CD14-positive monocyte (primary cell): ENCODE results near the gene SLC1A3. TPM values are rescaled to one million over a fixed set of nuclear protein-coding genes. Genes with fewer than 3 reads are reported as not detected.

Experiments used
- DNase-seq, 3 donors: peaks; one replicate each; pipeline ENCODE4 v3.0.0-alpha.2; 2011 to 2022
- H2AFZ ChIP-seq: 2 replicates; pipeline ENCODE4 v1.6.0; 2012; ENCODE audit warnings: mild to moderate bottlenecking, low read depth, low read length, inconsistent platforms; ENCODE audit not compliant: insufficient read depth, poor library complexity, severe bottlenecking
- H3K27ac ChIP-seq, 2 donors: 1 replicate in 1 of 2; 2 replicates in 1 of 2; pipeline ENCODE4 v1.5.1; 2012 to 2013; ENCODE audit warnings: low read length in 2 of 2, control low read depth in 1 of 2, inconsistent platforms in 1 of 2, low read depth in 1 of 2, mild to moderate bottlenecking in 1 of 2
- H3K27me3 ChIP-seq, 2 donors: one replicate each; pipeline versions ENCODE4 v1.6.0 to v1.6.1; 2011 to 2013; ENCODE audit warnings: low read length in 2 of 2; ENCODE audit not compliant: control insufficient read depth in 2 of 2, insufficient read depth in 2 of 2
- H3K36me3 ChIP-seq, 2 donors: replicated peaks in 1 of 2; 1 replicate in 1 of 2; 2 replicates in 1 of 2; pipeline versions ENCODE4 v1.5.1 to v1.6.1; 2012 to 2013; ENCODE audit warnings: low read length in 2 of 2, control low read depth in 1 of 2, inconsistent platforms in 1 of 2, mild to moderate bottlenecking in 1 of 2; ENCODE audit not compliant: insufficient read depth in 2 of 2, control insufficient read depth in 1 of 2
- H3K4me1 ChIP-seq, 2 donors: 1 replicate in 1 of 2; 2 replicates in 1 of 2; pipeline versions ENCODE4 v1.5.1 to v1.6.1; 2012 to 2013; ENCODE audit warnings: low read length in 2 of 2, control low read depth in 1 of 2, inconsistent platforms in 1 of 2, mild to moderate bottlenecking in 1 of 2, moderate library complexity in 1 of 2; ENCODE audit not compliant: insufficient read depth in 2 of 2, control insufficient read depth in 1 of 2
- H3K4me2 ChIP-seq: replicated peaks from 2 replicates; pipeline ENCODE3; 2012; ENCODE audit warnings: low read length, moderate library complexity, mild to moderate bottlenecking; ENCODE audit not compliant: poor library complexity, severe bottlenecking; ENCODE audit errors: extremely low read depth
- H3K4me3 ChIP-seq, 3 experiments: fragments of 200-600 bp in 1 of 3; sonication (generic) in 1 of 3; replicated peaks in 1 of 3; 1 replicate in 2 of 3; 2 replicates in 1 of 3; pipeline ENCODE4 v1.5.1; 2011 to 2013; ENCODE audit warnings: low read length in 3 of 3, mild to moderate bottlenecking in 3 of 3, control low read depth in 2 of 3, low read depth in 2 of 3, inconsistent platforms in 1 of 3, moderate library complexity in 1 of 3
- H3K79me2 ChIP-seq: 2 replicates; pipeline ENCODE4 v1.6.0; 2012; ENCODE audit warnings: mild to moderate bottlenecking, control low read depth, inconsistent platforms, low read length, moderate library complexity; ENCODE audit not compliant: insufficient read depth
- H3K9ac ChIP-seq: 2 replicates; pipeline ENCODE4 v1.6.0; 2017; ENCODE audit warnings: low read length, mild to moderate bottlenecking; ENCODE audit not compliant: insufficient read depth, poor library complexity, severe bottlenecking
- H3K9me3 ChIP-seq, 2 donors: replicated peaks in 1 of 2; 1 replicate in 1 of 2; 2 replicates in 1 of 2; pipeline versions ENCODE4 v1.5.1 to v1.6.1; 2012 to 2013; ENCODE audit warnings: low read length in 2 of 2, control low read depth in 1 of 2; ENCODE audit not compliant: control insufficient read depth in 1 of 2, insufficient read depth in 1 of 2
- H4K20me1 ChIP-seq: 2 replicates; pipeline ENCODE4 v1.6.0; 2012; ENCODE audit warnings: mild to moderate bottlenecking, low read length, control low read depth, moderate library complexity; ENCODE audit not compliant: insufficient read depth
- H3K27ac Mint-ChIP-seq, 7 donors: one replicate each; pipeline ENCODE4 v1.8.0; 2020; ENCODE audit warnings: mild to moderate bottlenecking in 7 of 7, mixed read lengths in 7 of 7, moderate library complexity in 6 of 7, inconsistent platforms in 2 of 7
- H3K27me3 Mint-ChIP-seq, 3 donors: one replicate each; pipeline ENCODE4 v1.8.0; 2021 to 2022; ENCODE audit warnings: low read depth in 3 of 3, mild to moderate bottlenecking in 3 of 3, mixed read lengths in 3 of 3, moderate library complexity in 3 of 3, inconsistent platforms in 1 of 3
- H3K36me3 Mint-ChIP-seq, 2 donors: one replicate each; pipeline ENCODE4 v1.8.0; 2020; ENCODE audit warnings: mixed read lengths in 2 of 2, inconsistent platforms in 1 of 2, mild to moderate bottlenecking in 1 of 2
- H3K4me1 Mint-ChIP-seq: one replicate; pipeline ENCODE4 v1.8.0; 2020; ENCODE audit warnings: mild to moderate bottlenecking, mixed read lengths
- H3K4me3 Mint-ChIP-seq, 2 donors: one replicate each; pipeline ENCODE4 v1.8.0; 2020; ENCODE audit warnings: mild to moderate bottlenecking in 2 of 2, mixed read lengths in 2 of 2, moderate library complexity in 1 of 2
- H3K9me3 Mint-ChIP-seq, 7 donors: one replicate each; pipeline ENCODE4 v1.8.0; 2020 to 2022; ENCODE audit warnings: mixed read lengths in 7 of 7, mild to moderate bottlenecking in 6 of 7, moderate library complexity in 6 of 7, inconsistent platforms in 2 of 7
- WGBS: methylation state at CpG from one replicate; pipeline ENCODE4 v1.1.5; 2013; ENCODE audit warnings: missing lambda C conversion rate; ENCODE audit not compliant: insufficient coverage; 5-methylcytosine and 5-hydroxymethylcytosine counted together
- intact Hi-C, 2 donors: fragments of 100-400 bp; cut with micrococcal nuclease; formaldehyde crosslinking; loops; one replicate each; pipeline versions ENCODE4 v1.15.0 to v1.15.1; 2023
- polyA plus RNA-seq, 3 donors: library from polyadenylated mRNA; depleted of rRNA in 1 of 3; unstranded in 2 of 3; stranded (reverse) in 1 of 3; fragments of 300-500 nt in 2 of 3; fragments of >200 nt in 1 of 3; fragmentation: Illumina TruSeq in 2 of 3; gene quantifications; 1 replicate in 2 of 3; 2 replicates in 1 of 3; pipeline ENCODE4 v1.2.3, GENCODE V29; 2012 to 2021
- TF ChIP-seq, protein P1 (sequence below): fragments of 200-600 bp; IDR thresholded peaks from one replicate; pipeline ENCODE4 v1.8.0; 2022; ENCODE audit warnings: antibody characterized with exemption, mild to moderate bottlenecking

SLC1A3 gene
- polyA plus RNA-seq, 3 donors: 1.2 to 3.3 (median 1.3) TPM

DNA sequence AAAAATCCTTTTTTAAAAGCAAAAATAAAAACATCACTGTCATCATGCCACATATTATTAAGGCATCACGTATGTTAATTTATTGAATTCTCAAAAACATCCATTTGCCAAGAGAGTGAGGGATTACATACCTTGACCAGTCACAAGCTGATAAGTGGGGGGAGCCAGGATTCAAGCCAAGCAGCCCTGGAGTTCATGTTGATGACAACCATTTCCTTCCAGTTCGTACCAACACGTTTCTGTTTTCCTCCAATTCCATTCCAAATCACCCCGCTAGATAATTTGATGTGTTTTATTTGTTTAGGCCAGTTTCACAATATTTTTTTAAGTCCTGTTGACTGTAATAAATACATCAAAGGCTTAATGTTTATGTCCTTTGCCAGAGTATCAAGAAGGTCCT lies 53.0 kb downstream of the SLC1A3 start:
- H3K9me3 ChIP-seq: no peaks in the 10 kb centered on the region
- intact Hi-C loops: loop anchor here (2.0 to 10.0 kb wide), 3 partner anchors 31 to 55 kb away; partner anchors contain the start of gene SLC1A3 (in 1 of the 2)
- H3K27me3 Mint-ChIP-seq: no peaks in the 10 kb centered on the region
- no peak overlapping the region for H3K4me3 ChIP-seq
- H3K36me3 Mint-ChIP-seq: peaks cover 3% of the 10 kb centered on the region in 2 donors
- TF ChIP-seq, protein P1, sequence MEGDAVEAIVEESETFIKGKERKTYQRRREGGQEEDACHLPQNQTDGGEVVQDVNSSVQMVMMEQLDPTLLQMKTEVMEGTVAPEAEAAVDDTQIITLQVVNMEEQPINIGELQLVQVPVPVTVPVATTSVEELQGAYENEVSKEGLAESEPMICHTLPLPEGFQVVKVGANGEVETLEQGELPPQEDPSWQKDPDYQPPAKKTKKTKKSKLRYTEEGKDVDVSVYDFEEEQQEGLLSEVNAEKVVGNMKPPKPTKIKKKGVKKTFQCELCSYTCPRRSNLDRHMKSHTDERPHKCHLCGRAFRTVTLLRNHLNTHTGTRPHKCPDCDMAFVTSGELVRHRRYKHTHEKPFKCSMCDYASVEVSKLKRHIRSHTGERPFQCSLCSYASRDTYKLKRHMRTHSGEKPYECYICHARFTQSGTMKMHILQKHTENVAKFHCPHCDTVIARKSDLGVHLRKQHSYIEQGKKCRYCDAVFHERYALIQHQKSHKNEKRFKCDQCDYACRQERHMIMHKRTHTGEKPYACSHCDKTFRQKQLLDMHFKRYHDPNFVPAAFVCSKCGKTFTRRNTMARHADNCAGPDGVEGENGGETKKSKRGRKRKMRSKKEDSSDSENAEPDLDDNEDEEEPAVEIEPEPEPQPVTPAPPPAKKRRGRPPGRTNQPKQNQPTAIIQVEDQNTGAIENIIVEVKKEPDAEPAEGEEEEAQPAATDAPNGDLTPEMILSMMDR: no peak
- H3K4me3 Mint-ChIP-seq: no peak overlapping the region
- H2AFZ ChIP-seq: no peak overlapping the region
- no CpG with 5 or more reads among the region's 4 CpGs for WGBS
- no peaks in the 10 kb centered on the region for H3K36me3 ChIP-seq
- no peak for DNase-seq
- no peaks in the 10 kb centered on the region for H3K27me3 ChIP-seq
- H3K9ac ChIP-seq: no peak overlapping the region
- H3K4me2 ChIP-seq: no peak overlapping the region
- no peaks in the 10 kb centered on the region for H3K9me3 Mint-ChIP-seq
- H3K27ac Mint-ChIP-seq: no peak overlapping the region
- no peak overlapping the region for H3K27ac ChIP-seq
- peaks cover 24% of the 10 kb centered on the region for H3K79me2 ChIP-seq
- no peaks in the 10 kb centered on the region for H4K20me1 ChIP-seq
- peaks cover 66% of the 10 kb centered on the region for H3K4me1 Mint-ChIP-seq
- peaks cover 39 to 46% of the 10 kb centered on the region in 2 donors for H3K4me1 ChIP-seq

DNA sequence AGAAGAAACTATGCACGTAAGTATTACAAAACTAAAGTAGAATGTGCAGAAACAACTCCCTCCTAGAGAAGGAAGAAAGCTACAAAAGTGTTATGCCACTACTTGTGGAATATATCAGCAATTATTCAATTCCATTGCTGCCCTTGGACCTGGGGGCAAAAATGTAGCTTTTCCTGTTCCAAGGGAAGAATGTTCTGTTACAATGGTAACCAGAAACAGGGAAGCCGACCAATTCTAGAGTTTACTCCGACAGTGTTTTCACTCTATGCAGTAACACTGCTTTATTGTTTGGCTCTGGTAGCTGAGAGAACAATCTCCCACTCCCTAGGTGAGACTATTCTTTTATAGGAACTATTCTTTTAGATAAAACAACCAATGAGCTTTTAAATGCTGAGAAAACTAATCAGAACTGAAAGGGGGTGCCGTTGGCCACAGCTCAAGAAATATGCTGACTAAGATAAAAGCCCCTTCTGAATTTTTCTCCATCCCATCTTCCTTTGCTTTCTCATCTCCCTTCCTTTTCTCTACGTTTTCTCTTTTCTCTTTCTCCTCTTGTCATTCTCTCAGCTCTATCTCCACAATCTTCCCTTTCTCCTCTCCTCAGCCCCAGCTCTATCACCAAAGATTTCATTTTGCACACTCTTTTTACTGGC lies 54.1 kb downstream of the SLC1A3 start:
- Histone ChIP-seq H3K9ac (no peak overlapping the region), H4K20me1 (no peaks in the 10 kb centered on the region), H3K27me3 (no peaks in the 10 kb centered on the region), H3K4me3 (no peak overlapping the region), H3K4me2 (no peak overlapping the region), H3K79me2 (peaks cover 23% of the 10 kb centered on the region), H3K27ac (no peak overlapping the region), H3K4me1 (peaks cover 28 to 35% of the 10 kb centered on the region in 2 donors), H3K9me3 (no peaks in the 10 kb centered on the region), H2AFZ (no peak overlapping the region), H3K36me3 (no peaks in the 10 kb centered on the region)
- Mint-ChIP-seq H3K4me3 (no peak overlapping the region), H3K27ac (peak overlapping the region in 1 of 7 donors; percentile 6), H3K27me3 (no peaks in the 10 kb centered on the region), H3K9me3 (no peaks in the 10 kb centered on the region), H3K4me1 (peaks cover 55% of the 10 kb centered on the region), H3K36me3 (peaks cover 6 to 8% of the 10 kb centered on the region in 2 donors)
- TF ChIP-seq, protein P1: no peak
- WGBS: 61% methylated on average over 2 of the region's 5 CpGs
- intact Hi-C loops: no loop called here
- no peak for DNase-seq
